ENCODE measurements around the gene LRRC36.

The LRRC36 gene

DNA sequence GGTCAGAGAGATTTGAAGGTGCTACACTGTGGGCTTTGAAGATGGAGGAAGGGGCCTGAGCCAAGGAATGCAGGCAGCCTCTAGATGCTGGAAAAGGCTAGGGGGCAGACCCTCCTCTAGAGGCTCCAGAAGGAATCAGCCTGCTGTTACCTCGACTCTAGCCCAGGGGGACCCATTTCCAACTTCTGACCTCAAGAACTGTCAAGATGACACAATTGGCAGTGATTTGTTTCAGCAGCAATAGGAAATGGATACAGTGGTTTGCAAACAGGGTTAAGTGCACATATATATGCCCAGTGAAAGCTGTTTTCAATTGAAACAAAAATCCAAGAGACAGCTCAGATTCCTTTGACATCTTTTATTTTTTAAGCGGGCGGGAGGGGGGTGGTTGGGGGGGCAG is 93.3 kb downstream of the LRRC36 start:
- no peak for DNase-seq (ENCODE audit: extremely low spot score)
- ChIA-PET POLR2A (no interaction called here), CTCF (interaction anchor here (1.1 kb wide), 1 partner anchor 46 kb away, joined by 5 read pairs; no protein-coding TSS in a partner anchor)
- TF ChIP-seq, protein P1, sequence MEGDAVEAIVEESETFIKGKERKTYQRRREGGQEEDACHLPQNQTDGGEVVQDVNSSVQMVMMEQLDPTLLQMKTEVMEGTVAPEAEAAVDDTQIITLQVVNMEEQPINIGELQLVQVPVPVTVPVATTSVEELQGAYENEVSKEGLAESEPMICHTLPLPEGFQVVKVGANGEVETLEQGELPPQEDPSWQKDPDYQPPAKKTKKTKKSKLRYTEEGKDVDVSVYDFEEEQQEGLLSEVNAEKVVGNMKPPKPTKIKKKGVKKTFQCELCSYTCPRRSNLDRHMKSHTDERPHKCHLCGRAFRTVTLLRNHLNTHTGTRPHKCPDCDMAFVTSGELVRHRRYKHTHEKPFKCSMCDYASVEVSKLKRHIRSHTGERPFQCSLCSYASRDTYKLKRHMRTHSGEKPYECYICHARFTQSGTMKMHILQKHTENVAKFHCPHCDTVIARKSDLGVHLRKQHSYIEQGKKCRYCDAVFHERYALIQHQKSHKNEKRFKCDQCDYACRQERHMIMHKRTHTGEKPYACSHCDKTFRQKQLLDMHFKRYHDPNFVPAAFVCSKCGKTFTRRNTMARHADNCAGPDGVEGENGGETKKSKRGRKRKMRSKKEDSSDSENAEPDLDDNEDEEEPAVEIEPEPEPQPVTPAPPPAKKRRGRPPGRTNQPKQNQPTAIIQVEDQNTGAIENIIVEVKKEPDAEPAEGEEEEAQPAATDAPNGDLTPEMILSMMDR (IDR thresholded peaks at IDR 0.05; ENCODE audit: control extremely low read depth, extremely low read depth, low read depth, missing control alignments), result no peak

DNA sequence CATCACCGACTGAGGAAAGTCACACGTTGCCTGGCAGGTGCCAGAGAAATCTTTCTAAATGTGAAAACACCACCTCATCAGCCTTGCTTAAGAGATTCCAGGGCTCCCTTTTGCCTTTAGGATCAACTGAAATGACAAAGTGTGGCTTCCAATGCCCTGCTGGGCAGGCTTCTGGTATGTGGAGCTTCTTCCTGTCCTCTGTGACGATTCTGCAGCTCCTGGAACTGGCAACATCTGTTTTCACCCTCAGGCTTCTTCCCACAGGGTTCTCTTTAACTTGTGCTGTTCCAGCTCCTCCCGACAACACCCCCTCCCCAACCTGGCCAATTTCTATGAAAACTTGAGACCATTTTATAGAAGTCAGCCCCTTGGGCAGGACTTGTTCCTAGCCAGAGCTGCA is 94.4 kb downstream of the LRRC36 start:
- CTCF ChIA-PET, result interaction anchor here (0.9 to 2.3 kb wide), 5 partner anchors 9 to 100 kb away, joined by 3 to 7 read pairs (median 4); no protein-coding TSS in a partner anchor
- POLR2A ChIA-PET, result interaction anchor here (0.8 kb wide), 1 partner anchor 10 kb away, joined by 3 read pairs; the partner anchor contains the start of gene HSD11B2
- TF ChIP-seq, protein P1 (IDR thresholded peaks at IDR 0.05; ENCODE audit: control extremely low read depth, extremely low read depth, low read depth, missing control alignments), result no peak
- DNase-seq (ENCODE audit: extremely low spot score), result no peak

- TF ChIP-seq, protein P1 (IDR thresholded peaks at IDR 0.05; ENCODE audit: control extremely low read depth, extremely low read depth, low read depth, missing control alignments), result no peak
- POLR2A ChIA-PET, result no interaction called here
- DNase-seq (ENCODE audit: extremely low spot score), result no peak
- CTCF ChIA-PET, result interaction anchor here (0.7 to 2.3 kb wide), 4 partner anchors 11 to 25 kb away, joined by 3 to 7 read pairs (median 4); no protein-coding TSS in a partner anchor
Measured at GRCh38 chr16:67423015-67423414, 96.4 kb downstream of the LRRC36 start.

DNA sequence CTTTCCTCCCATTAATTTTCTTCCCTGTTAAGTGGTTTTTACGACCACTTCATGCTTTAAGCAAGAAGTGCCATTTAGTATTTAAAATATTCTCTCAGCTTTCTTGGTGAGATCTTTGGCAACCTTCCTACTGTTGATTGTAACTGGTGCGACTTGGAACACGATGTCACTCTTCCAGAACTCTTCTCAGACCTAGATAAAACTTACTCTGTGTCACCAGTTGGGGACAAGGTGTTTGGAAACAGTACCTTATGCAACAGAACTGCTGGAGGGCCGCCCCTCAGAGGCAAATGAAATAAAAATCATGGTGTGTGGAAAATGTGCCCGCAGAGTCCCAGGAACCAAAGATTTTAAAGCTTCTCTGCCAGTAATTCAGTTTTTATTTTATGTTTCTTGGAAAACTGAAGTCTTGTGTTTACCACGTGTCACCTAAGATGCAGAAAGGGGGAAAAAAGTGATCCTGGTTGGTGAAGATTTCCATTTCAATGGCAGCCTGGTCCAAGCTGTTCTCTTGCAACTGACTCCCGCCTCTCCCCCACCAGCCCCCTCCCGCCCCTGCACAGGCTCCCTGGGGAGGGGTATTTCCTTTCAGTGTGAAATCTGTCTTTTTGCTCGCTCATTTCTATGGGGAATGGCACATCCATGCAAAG is 97.1 kb downstream of the LRRC36 start:
- DNase-seq (ENCODE audit: extremely low spot score), result no peak
- CTCF ChIA-PET, result interaction anchor here (0.7 to 5.9 kb wide), 6 partner anchors 10 to 41 kb away, joined by 3 to 118 read pairs (median 5); no protein-coding TSS in a partner anchor
- POLR2A ChIA-PET, result no interaction called here
- TF ChIP-seq, protein P1 (IDR thresholded peaks at IDR 0.05; ENCODE audit: control extremely low read depth, extremely low read depth, low read depth, missing control alignments), result no peak

DNA sequence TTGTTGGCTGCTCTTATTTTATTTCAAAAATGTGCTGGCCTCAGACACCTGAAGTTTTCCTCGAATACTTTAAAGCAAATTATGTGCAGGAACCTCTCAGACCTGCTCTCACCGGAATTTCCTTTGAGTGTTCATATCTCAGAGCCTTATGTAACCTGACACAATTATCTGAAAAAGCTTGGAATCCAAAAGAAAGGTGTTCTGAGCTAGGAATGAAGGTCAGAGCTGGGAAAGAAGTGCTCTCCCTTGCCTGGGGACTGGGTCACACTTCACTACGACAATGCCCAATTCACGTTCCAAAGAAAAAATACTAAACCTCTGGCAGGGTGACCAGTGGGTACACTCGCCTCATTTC is 97.6 kb downstream of the LRRC36 start:
- TF ChIP-seq, protein P1 (IDR thresholded peaks at IDR 0.05; ENCODE audit: control extremely low read depth, extremely low read depth, low read depth, missing control alignments), result no peak
- CTCF ChIA-PET, result interaction anchor here (0.9 to 5.9 kb wide), 6 partner anchors 19 to 40 kb away, joined by 3 to 118 read pairs (median 5); no protein-coding TSS in a partner anchor
- no peak for DNase-seq (ENCODE audit: extremely low spot score)
- POLR2A ChIA-PET, result no interaction called here

DNA sequence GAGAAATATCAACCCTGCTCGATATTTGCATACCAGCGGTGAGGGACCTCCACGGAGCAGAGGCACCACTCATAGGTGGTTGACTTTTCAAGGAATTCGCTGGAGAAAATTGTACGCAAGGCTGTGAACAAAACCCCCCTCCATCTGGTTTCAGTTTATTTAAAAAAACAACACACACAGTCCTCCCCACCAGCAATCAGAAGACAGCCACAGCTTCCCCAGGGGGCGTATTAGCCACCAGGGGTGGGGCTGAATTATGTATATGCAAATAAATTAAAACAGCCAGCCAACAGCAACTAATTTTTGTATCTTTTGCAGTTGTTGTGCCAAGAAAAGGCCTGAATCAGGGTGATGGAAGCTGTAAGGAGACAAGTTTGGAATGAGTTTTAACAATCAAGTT is 98.4 kb downstream of the LRRC36 start:
- POLR2A ChIA-PET, result no interaction called here
- CTCF ChIA-PET, result interaction anchor here (0.9 to 5.9 kb wide), 6 partner anchors 8 to 220 kb away, joined by 3 to 118 read pairs (median 6); partner anchors contain the start of genes CARMIL2 and ZDHHC1
- TF ChIP-seq, protein P1 (IDR thresholded peaks at IDR 0.05; ENCODE audit: control extremely low read depth, extremely low read depth, low read depth, missing control alignments), result no peak
- DNase-seq (ENCODE audit: extremely low spot score), result no peak
